K562 (cell line): ENCODE data around the gene BAZ2A. TPM values are rescaled to one million over a fixed set of nuclear protein-coding genes. Genes with fewer than 3 reads are reported as not detected.

Experiments
- ATAC-seq: fragments of 200-7000 bp; cut with Tn5 transposase; 3 replicates; pipeline ENCODE4 v1.9.1; 2020; ENCODE audit warnings: moderate library complexity
- BruUV-seq: library from RNA; stranded (reverse); fragments of 400-500 nt; replicated peaks from 2 replicates; lab custom pipeline; 2021; lab: Mats Ljungman, UMichigan
- CTCF ChIA-PET: fragments of 300-600 bp; formaldehyde crosslinking; extraction: SDS; loops from one replicate; lab custom pipeline; 2021; ENCODE audit warnings: low intra/inter-chr PET ratio; lab: Yijun Ruan, JAX
- POLR2A ChIA-PET: fragments of 300-600, 350-650 bp; sonication (Branson Sonifier 250); formaldehyde crosslinking; extraction: SDS; loops from one replicate; lab custom pipeline; 2021; ENCODE audit warnings: antibody characterized with exemption, inconsistent platforms; lab: Yijun Ruan, JAX
- DNase-seq, 4 experiments: peaks; one replicate each; pipeline versions ENCODE4 v3.0.0 to v3.0.0-alpha.2; 2011 to 2018; ENCODE audit warnings: low spot score in 3 of 4, mixed read lengths in 3 of 4; ENCODE audit errors: extremely low read depth in 1 of 4
- FAIRE-seq: peaks from 2 replicates; lab custom pipeline; 2011; peaks lifted over from hg19 to GRCh38; lab: Jason Lieb, UNC
- H2AFZ ChIP-seq: 2 replicates; pipeline ENCODE4 v1.6.0; 2011; ENCODE audit warnings: low read depth, low read length, control low read depth, inconsistent platforms
- H3K27ac ChIP-seq: fragments of 200-600 bp; 3 replicates; pipeline ENCODE4 v1.8.0; 2011; ENCODE audit warnings: low read depth, mild to moderate bottlenecking, control low read depth, inconsistent platforms, low read length, moderate library complexity, mixed read lengths; ENCODE audit errors: extremely low read depth
- H3K27me3 ChIP-seq, 2 experiments: fragments of 300-600 bp in 1 of 2; 2 replicates in 1 of 2; 3 replicates in 1 of 2; pipeline versions ENCODE4 v1.6.0 to v1.8.0; 2011; ENCODE audit warnings: inconsistent platforms in 2 of 2, low read length in 2 of 2, mild to moderate bottlenecking in 1 of 2, mixed read lengths in 1 of 2, moderate library complexity in 1 of 2; ENCODE audit not compliant: control insufficient read depth in 2 of 2, insufficient read depth in 2 of 2
- H3K36me3 ChIP-seq: fragments of 300-600 bp; 3 replicates; pipeline ENCODE4 v1.8.0; 2011; ENCODE audit warnings: mild to moderate bottlenecking, low read length, inconsistent platforms; ENCODE audit not compliant: control insufficient read depth, insufficient read depth
- H3K4me1 ChIP-seq, 2 experiments: fragments of 200-600 bp in 1 of 2; replicated peaks in 1 of 2; 2 replicates in 1 of 2; 3 replicates in 1 of 2; pipeline versions ENCODE4 v1.5.1 to v1.8.0; 2011; ENCODE audit warnings: inconsistent platforms in 2 of 2, low read length in 2 of 2, mild to moderate bottlenecking in 1 of 2, mixed read lengths in 1 of 2, moderate library complexity in 1 of 2; ENCODE audit not compliant: control insufficient read depth in 2 of 2, insufficient read depth in 2 of 2
- H3K4me2 ChIP-seq: 2 replicates; pipeline ENCODE4 v1.6.1; 2011; ENCODE audit warnings: low read length, control low read depth, inconsistent platforms, mixed read lengths; ENCODE audit not compliant: insufficient read depth
- H3K4me3 ChIP-seq: fragments of 200-600 bp; sonication (generic), shearing (Covaris generic); 2 replicates; pipeline ENCODE4 v1.5.1; 2016; ENCODE audit warnings: control low read depth, inconsistent platforms
- H3K79me2 ChIP-seq: fragments of 200-600 bp; 3 replicates; pipeline ENCODE4 v1.8.0; 2011; ENCODE audit warnings: low read length, inconsistent platforms; ENCODE audit not compliant: control insufficient read depth, insufficient read depth
- H3K9ac ChIP-seq, 2 experiments: 2 replicates each; pipeline versions ENCODE4 v1.6.0 to v1.6.1; 2011; ENCODE audit warnings: low read depth in 2 of 2, low read length in 2 of 2, control low read depth in 1 of 2, inconsistent platforms in 1 of 2, mild to moderate bottlenecking in 1 of 2, mixed read lengths in 1 of 2; ENCODE audit not compliant: insufficient read depth in 1 of 2
- H3K9me1 ChIP-seq: one replicate; pipeline ENCODE4 v1.6.0; 2011; ENCODE audit warnings: inconsistent platforms, mild to moderate bottlenecking, low read length, moderate library complexity; ENCODE audit not compliant: control insufficient read depth, insufficient read depth
- H3K9me3 ChIP-seq: replicated peaks from 2 replicates; pipeline ENCODE4 v1.5.1; 2011; ENCODE audit warnings: low read depth, low read length, inconsistent platforms; ENCODE audit not compliant: control insufficient read depth, insufficient read depth
- H4K20me1 ChIP-seq: replicated peaks from 2 replicates; pipeline ENCODE4 v1.6.1; 2011; ENCODE audit warnings: low read length, inconsistent platforms, mixed read lengths; ENCODE audit not compliant: control insufficient read depth, insufficient read depth
- CEBPG ChIP-seq, 3 experiments: fragments of 200-800 bp in 1 of 3; sonication (Bioruptor generic) in 1 of 3; sonication (generic) in 1 of 3; formaldehyde crosslinking in 1 of 3; IDR thresholded peaks in 2 of 3; conservative IDR thresholded peaks in 1 of 3; 2 replicates each; pipeline versions ENCODE4 v1.6.1 to v1.8.0; 2016 to 2022; ENCODE audit warnings: missing compliant biosample characterization in 2 of 3, missing genetic modification characterization in 2 of 3, mild to moderate bottlenecking in 1 of 3, missing genetic modification reagents in 1 of 3
- CREB5 ChIP-seq: fragments of 250-450 bp; sonication (Bioruptor Pico); IDR thresholded peaks from 2 replicates; pipeline ENCODE4 v1.5.0; 2020; ENCODE audit warnings: mild to moderate bottlenecking
- DLX4 ChIP-seq: fragments of 250-450 bp; sonication (Bioruptor Pico); IDR thresholded peaks from 2 replicates; pipeline ENCODE4 v1.6.1; 2021; ENCODE audit warnings: mild to moderate bottlenecking
- ERF ChIP-seq: fragments of 450-650 bp; formaldehyde crosslinking; IDR thresholded peaks from 2 replicates; pipeline ENCODE4 v1.4.0; 2020; ENCODE audit warnings: mild to moderate bottlenecking, mixed read lengths
- ESRRA ChIP-seq: fragments of 450-650 bp; IDR thresholded peaks from 2 replicates; pipeline ENCODE4 v1.6.1; 2014; ENCODE audit warnings: low read depth, mild to moderate bottlenecking, moderate library complexity, borderline replicate concordance
- POLR3A ChIP-seq: IDR thresholded peaks from 2 replicates; pipeline ENCODE4 v1.6.1; 2011; ENCODE audit warnings: borderline replicate concordance, mild to moderate bottlenecking, moderate library complexity; ENCODE audit not compliant: insufficient read length, insufficient read depth; ENCODE audit errors: extremely low read depth
- RBM22 ChIP-seq: fragments of 200-400 bp; formaldehyde crosslinking; IDR thresholded peaks from 2 replicates; pipeline ENCODE4 v1.6.1; 2018; ENCODE audit warnings: low read length, low read depth; ENCODE audit not compliant: poor library complexity, severe bottlenecking
- RFX1 ChIP-seq: fragments of 450-650 bp; IDR thresholded peaks from 2 replicates; pipeline ENCODE4 v1.6.1; 2016; ENCODE audit warnings: mild to moderate bottlenecking, moderate library complexity
- SAFB2 ChIP-seq: fragments of 200-400 bp; formaldehyde crosslinking; IDR thresholded peaks from 2 replicates; pipeline ENCODE4 v1.6.1; 2018; ENCODE audit warnings: borderline replicate concordance, low read length, low read depth, moderate library complexity; ENCODE audit not compliant: severe bottlenecking
- SIX5 ChIP-seq, 2 experiments: IDR thresholded peaks; 2 replicates each; pipeline ENCODE4 v1.6.1; 2011; ENCODE audit warnings: low read length in 2 of 2, borderline replicate concordance in 1 of 2, low read depth in 1 of 2, mild to moderate bottlenecking in 1 of 2, moderate library complexity in 1 of 2; ENCODE audit not compliant: insufficient read depth in 1 of 2
- SRSF1 ChIP-seq: fragments of 200-400 bp; formaldehyde crosslinking; IDR thresholded peaks from 2 replicates; pipeline ENCODE4 v1.6.1; 2017; ENCODE audit warnings: mild to moderate bottlenecking, low read depth, low read length, moderate library complexity
- ZC3H11A ChIP-seq: IDR thresholded peaks from 2 replicates; pipeline ENCODE4 v1.6.1; 2012; ENCODE audit warnings: low read depth, low read length, improper control_type of control experiment
- ZC3H4 ChIP-seq: sonication (generic); formaldehyde crosslinking; IDR thresholded peaks from 2 replicates; pipeline ENCODE4 v1.9.0; 2021; ENCODE audit warnings: missing genetic modification reagents, borderline replicate concordance
- ZNF143 ChIP-seq: sonication (generic); formaldehyde crosslinking; IDR thresholded peaks from 2 replicates; pipeline ENCODE4 v1.9.0; 2022; ENCODE audit warnings: mild to moderate bottlenecking, missing genetic modification reagents
- ZNF436 ChIP-seq: fragments of 250-450, 450-650 bp; sonication (Bioruptor Pico); formaldehyde crosslinking; IDR thresholded peaks from 2 replicates; pipeline ENCODE4 v1.7.0; 2020; ENCODE audit warnings: mild to moderate bottlenecking
- ZNF511 ChIP-seq: sonication (generic); formaldehyde crosslinking; IDR thresholded peaks from 2 replicates; pipeline ENCODE4 v1.8.0; 2022; ENCODE audit warnings: mild to moderate bottlenecking, missing genetic modification reagents
- ZNF655 ChIP-seq: fragments of 250-450 bp; sonication (Bioruptor Pico); IDR thresholded peaks from 2 replicates; pipeline ENCODE4 v1.5.0; 2021
- WGBS: fragments of 100-300 bp; shearing (Covaris generic); methylation state at CpG from one replicate; pipeline ENCODE4 v1.1.6; 2016; ENCODE audit warnings: low coverage, mixed read lengths; ENCODE audit not compliant: insufficient coverage; ENCODE audit errors: missing lambda C conversion rate; 5-methylcytosine and 5-hydroxymethylcytosine counted together
- in situ Hi-C: fragments of 300-500 bp; cut with MboI; formaldehyde crosslinking; loops from 4 replicates; pipeline ENCODE4 v1.15.0; 2018; ENCODE audit warnings: inconsistent platforms, mixed read lengths
- intact Hi-C: fragments of 100-400 bp; cut with micrococcal nuclease; formaldehyde crosslinking; loops from 2 replicates; pipeline ENCODE4 v1.14.2; 2022
- polyA plus RNA-seq, 8 experiments: library from polyadenylated mRNA; depleted of rRNA in 4 of 8; stranded (reverse) in 5 of 8; unstranded in 3 of 8; fragments of >200 nt; fragmentation: Nextera tagmentation in 2 of 8; fragmentation: Illumina TruSeq in 1 of 8; extraction: Ambion mirVana in 2 of 8; extraction: Trizol in 1 of 8; gene quantifications; 2 replicates each; pipeline versions ENCODE4 v1.2.1 to v1.2.3, GENCODE V29; 2011 to 2014; ENCODE audit warnings: inconsistent platforms in 1 of 8, missing spikeins in 1 of 8
- total RNA-seq, 7 experiments: library from RNA; depleted of rRNA in 6 of 7; stranded (reverse); fragments of >200 nt in 6 of 7; fragmentation: Illumina TruSeq in 2 of 7; extraction: Trizol in 2 of 7; gene quantifications; 2 replicates each; pipeline versions ENCODE4 v1.2.1 to v1.2.3, GENCODE V29; 2011 to 2021; ENCODE audit warnings: low replicate concordance in 1 of 7

Gene BAZ2A
- total and polyA plus RNA-seq, 9 of the 15 experiments (the other 6 are each of a cell fraction or from before 2014, with no cell fraction given), result 4.5 to 86.4 (median 26.2) TPM

- Histone ChIP-seq H3K27ac (peak overlapping the region; percentile 96), H2AFZ (peak overlapping the region; percentile 11; the same call in 1 of the 2 replicates), H3K79me2 (peaks cover 51% of the 10 kb centered on the region), H3K4me2 (peak overlapping the region; percentile 98), H3K4me3 (peak overlapping the region; percentile 81), H4K20me1 (peaks cover 23% of the 10 kb centered on the region), H3K9ac (peak overlapping the region; percentile 98 to 99), H3K4me1 (peaks cover 4 to 19% of the 10 kb centered on the region in 2 experiments), H3K27me3 (no peaks in the 10 kb centered on the region), H3K9me1 (no peaks in the 10 kb centered on the region), H3K36me3 (peaks cover 49% of the 10 kb centered on the region), H3K9me3 (no peaks in the 10 kb centered on the region)
- DNase-seq (peak in 1 of 4 experiments; percentile 51), FAIRE-seq (no peak), ATAC-seq (peak; percentile 31)
- ChIA-PET CTCF (no interaction called here), POLR2A (interaction anchor here (0.6 to 2.7 kb wide), 20 partner anchors 10 to 594 kb away, joined by 3 to 42 read pairs (median 4); partner anchors contain the start of genes NACA and PTGES3)
- intact Hi-C loops, result no loop called here
- in situ Hi-C loops, result loop anchor here (10.0 kb wide), 1 partner anchor 80 kb away; the partner anchor contains the start of gene NACA
- TSS peak; percentile 67 for BruUV-seq
- under 1% methylated on average over 29 of the region's 29 CpGs for WGBS
- TF ChIP-seq RFX1 (no peak), ZC3H11A (no peak), SAFB2 (no peak), DLX4 (CRISPR knock-in tag) (no peak), ZNF511 (peak; percentile 15; the same call in 1 of the 2 replicates), SRSF1 (no peak), ZC3H4 (CRISPR knock-in tag) (peak; percentile 91; the same call in 1 of the 2 replicates), CREB5 (no peak), SIX5 (IDR thresholded peaks at IDR 0.05; ENCODE audit: borderline replicate concordance in 1 of 2, insufficient read depth in 1 of 2, low read depth in 1 of 2, low read length in 2 of 2) (no peak), POLR3A (no peak), ERF (CRISPR knock-in tag) (0 out of 2 replicates have a peak, but pooled peaks have one; percentile 71), ZNF655 (no peak), ZNF143 (CRISPR knock-in tag) (0 out of 2 replicates have a peak, but pooled peaks have one; percentile 16), ZNF436 (CRISPR knock-in tag) (no peak), CEBPG (CRISPR knock-in tag; IDR thresholded peaks at IDR 0.05) (0 out of 2 replicates have a peak, but pooled peaks have one; percentile 8), CEBPG (tag; conservative IDR thresholded peaks at IDR 0.05 in 1 of 2, IDR thresholded peaks at IDR 0.05 in 1 of 2) (no peak), RBM22 (no peak), ESRRA (no peak)
Measured at GRCh38 chr12:56645201-56645716, 15.1 kb upstream of the BAZ2A start.
